Right lung (tissue), 5 donors: Measurements from ENCODE around the gene SLC12A7. TPM values are rescaled to one million over a fixed set of nuclear protein-coding genes. Genes with fewer than 3 reads are reported as not detected.

Experiments
- DNase-seq, 2 donors: peaks; one replicate each; pipeline ENCODE4 v3.0.0-alpha.2; 2013
- polyA plus RNA-seq, 5 donors: library from polyadenylated mRNA; unstranded; fragments of 120-200 nt; gene quantifications; one replicate each; pipeline versions ENCODE4 v1.2.1 to v1.2.3, GENCODE V29; 2013; ENCODE audit warnings: inconsistent platforms in 1 of 5, low replicate concordance in 1 of 5; ENCODE audit not compliant: insufficient read length in 5 of 5, insufficient read depth in 1 of 5

The SLC12A7 gene
- polyA plus RNA-seq, 5 donors = 21.8 to 34.2 (median 30.1) TPM

- DNase-seq = no peak
Measured at GRCh38 chr5:1037671-1038416, 74.0 kb downstream of the SLC12A7 start.

GRCh38 chr5:1037123-1037670 lies 74.7 kb downstream of the SLC12A7 start:
- no peak for DNase-seq

GRCh38 chr5:1036504-1037122 lies 75.2 kb downstream of the SLC12A7 start:
- no peak for DNase-seq

- no peak for DNase-seq
Measured at GRCh38 chr5:1035421-1036405, 76.2 kb downstream of the SLC12A7 start.

DNA sequence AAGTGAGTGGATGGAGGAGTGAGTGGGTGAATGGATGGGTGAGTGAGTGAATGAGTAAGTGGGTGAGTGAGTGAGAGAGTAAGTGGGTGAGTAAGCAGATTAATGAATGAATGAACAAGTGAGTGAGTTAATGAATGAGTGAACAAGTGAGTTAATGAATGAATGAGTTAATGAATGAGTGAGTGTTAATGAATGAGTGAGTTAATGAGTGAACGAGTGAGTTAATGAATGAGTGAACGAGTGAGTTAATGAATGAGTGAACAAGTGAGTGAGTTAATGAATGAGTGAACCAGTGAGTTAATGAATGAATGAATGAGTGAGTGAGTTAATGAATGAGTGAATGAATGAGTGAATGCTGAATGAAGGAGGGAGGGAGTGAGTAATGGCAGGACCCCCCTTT lies 76.9 kb downstream of the SLC12A7 start:
- DNase-seq = no peak

- DNase-seq = no peak
Measured at GRCh38 chr5:1034421-1034905, 77.4 kb downstream of the SLC12A7 start.

- no peak for DNase-seq
Measured at GRCh38 chr5:1033606-1034420, 78.0 kb downstream of the SLC12A7 start.

DNA sequence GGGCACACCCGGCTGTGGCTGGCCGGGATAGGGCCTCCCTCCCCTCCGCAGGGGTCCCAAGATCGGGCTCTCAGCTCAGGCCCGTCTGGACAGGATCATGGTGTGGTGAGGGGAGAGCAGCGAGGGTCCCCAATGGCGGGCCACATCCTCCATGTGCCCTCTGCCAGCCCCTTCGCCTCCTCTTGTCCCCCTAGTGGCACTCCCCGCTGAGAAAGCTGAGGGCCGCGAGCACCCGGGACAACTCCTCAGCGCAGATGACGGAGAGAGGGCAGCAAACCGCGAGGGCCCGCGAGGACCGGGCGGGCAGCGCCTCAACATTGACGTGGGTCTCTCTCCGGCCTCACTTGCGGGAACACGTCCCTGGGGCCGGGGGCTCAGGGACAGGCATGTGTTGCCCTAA lies 78.7 kb downstream of the SLC12A7 start:
- DNase-seq = no peak

DNA sequence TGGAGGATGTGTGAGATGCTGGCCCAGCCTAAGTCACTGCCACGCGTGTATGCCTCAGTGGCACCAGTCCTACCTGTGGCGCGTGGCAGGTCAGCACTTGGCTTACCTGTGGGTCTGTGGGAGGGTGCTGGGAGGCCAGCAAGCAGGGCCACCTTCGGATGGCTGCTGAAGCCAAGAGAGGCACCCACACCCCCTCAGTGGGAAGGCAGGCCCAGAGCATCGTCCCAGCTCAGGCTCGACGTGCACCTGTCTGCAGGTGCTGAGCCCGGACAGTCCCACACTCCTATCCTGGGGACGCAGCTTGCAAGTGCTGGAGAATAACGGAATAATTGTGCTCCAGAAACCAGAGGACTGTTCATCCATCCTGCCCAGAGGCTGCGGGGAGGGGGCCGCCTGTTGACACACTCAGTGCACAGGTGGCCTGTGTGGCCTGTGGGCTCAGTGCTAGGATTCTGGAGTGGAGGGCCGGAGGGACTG lies 79.3 kb downstream of the SLC12A7 start:
- DNase-seq = no peak

GRCh38 chr5:1032011-1032410 lies 79.9 kb downstream of the SLC12A7 start:
- DNase-seq = no peak

DNA sequence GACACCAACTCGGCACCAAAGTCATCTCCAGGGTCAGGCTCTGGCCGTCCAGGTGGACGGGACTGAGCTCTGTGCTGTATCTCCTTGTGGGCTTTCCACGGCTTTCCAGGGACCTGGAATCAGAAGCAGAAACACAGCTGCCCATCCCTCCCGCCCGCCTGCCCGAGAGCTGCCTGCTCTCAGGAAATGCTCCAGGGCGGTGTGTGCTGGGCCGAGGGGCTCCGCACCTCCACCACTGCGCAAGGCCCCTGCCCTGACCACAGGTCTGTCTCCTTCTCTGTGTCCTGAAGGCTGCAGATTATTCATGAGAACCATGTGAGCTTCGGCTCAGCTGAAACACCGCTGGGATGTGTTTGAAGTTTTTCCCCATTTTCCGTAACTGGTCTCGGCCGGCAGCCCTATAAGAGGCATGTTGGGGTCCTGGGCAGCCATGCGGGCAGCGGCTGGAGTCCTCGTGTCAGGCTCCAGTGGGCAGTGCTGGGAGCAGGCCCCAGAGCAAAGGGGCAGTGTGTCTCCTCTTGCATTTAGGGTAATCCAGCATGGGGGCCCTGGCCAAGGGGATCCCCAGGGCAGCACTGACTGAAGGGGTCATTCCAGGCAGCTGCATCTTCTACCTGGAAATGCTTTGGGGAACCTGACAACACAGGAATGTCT lies 80.4 kb downstream of the SLC12A7 start:
- DNase-seq = no peak

- DNase-seq = no peak
Measured at GRCh38 chr5:1030801-1031271, 81.0 kb downstream of the SLC12A7 start.

DNA sequence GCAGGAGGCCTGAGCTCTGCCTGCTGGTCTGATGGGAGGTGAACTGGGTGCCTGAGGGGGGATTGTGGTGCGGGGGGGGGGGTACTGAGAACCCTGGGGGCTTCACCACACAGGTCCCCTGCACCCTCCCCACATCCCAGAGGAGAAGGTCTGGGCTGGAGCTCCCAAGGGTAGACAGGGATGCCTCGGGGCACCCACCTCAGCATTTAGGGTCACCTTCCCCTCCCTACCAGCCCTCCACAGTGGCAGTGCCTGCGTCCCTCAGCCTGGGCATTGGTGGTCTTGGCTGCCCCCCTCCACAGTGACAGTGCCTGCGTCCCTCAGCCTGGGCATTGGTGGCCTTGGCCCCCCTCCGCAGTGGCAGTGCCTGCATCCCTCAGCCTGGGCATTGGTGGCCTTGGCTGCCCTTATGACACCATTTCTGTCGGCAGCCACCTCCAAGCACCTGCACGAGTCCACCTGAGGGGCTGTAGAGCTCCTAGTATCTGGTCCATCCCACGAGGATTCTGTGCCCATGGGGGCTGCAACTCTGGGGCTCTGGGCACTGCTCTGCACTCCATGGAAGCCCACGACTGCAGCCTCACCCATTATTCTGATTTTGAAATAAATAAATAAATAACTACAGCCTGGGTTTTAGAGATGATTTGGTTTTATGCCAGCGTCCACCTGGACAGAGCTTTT lies 81.8 kb downstream of the SLC12A7 start:
- no peak for DNase-seq

DNA sequence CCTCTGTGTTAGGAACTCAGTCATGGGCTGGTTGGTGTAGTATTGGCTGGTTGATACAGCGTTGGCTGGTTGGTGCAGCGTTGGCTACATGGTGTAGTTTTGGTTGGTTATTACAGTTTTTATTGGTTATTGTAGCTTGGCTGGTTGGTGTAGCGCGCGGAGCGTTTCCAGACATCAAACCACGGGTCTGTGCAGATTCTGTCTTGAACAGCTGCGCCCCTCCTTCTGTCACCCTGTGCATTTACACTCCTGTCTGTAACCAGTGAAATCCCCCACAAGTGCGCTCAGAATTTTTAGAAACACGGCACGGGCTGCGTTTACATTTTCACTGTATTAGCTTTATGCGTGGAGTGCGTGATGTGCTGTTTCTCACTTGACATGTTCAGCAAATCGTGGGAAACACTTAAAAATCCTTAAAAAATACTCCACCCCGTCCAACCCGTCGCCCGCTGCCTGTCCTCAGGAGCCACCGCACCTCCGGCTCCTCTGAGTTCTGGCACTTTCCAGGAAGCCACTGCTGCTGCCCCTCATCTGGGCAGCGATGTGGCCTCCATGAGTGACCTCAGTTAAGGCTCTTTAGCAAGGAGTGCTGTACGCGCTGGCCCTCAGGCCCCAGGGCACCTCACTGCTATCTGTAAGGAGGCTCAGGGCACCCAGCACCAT lies 82.5 kb downstream of the SLC12A7 start:
- DNase-seq = no peak

GRCh38 chr5:1028481-1029281 lies 83.2 kb downstream of the SLC12A7 start:
- no peak for DNase-seq

DNA sequence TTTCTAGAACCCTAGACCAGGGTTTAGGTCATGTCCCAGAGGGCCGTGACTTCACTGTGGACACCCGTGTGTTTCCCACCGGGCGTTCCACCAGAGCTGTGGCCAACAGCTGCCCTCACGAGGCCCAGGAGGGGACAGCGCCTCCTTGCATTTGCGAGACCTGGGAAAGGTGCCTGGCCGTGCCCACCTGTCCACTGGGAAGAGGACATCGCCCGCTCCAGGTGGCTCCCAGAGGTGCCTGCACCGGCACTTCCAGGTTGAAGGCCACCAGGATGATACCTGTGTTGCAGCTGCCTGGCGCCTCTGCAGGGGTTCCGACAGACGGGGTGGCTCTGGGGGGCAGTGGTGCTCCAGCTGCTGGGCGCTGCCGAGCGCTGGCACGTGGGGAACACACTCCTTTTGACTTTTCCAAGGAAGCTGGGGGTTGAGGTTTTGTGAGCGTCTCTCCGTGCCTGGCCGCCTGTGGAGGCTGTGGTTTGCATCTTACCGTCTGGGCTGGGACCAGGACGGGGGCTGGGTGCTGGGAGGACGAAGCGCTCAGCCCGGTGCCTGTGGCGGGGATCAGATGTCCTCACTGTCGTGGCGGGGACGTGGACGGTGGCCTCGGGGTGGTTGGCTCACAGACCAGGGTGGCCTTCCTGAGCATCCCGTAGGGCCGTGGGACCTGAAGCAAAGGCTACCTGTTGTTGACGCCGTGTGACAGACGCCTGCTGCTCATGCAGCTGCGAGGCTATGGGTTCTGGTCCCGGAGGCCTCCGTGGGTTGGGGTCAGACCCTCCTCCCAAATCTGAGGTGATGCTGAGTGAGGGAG lies 84.0 kb downstream of the SLC12A7 start:
- DNase-seq = no peak
